BJ (cell line): ENCODE measurements around the gene PERCC1. TPM values are rescaled to one million over a fixed set of nuclear protein-coding genes. Genes with fewer than 3 reads are reported as not detected.

ENCODE experiments used
- CTCF ChIA-PET: fragments of 350-600 bp; formaldehyde crosslinking; extraction: SDS; loops from one replicate; lab custom pipeline; 2021; ENCODE audit warnings: antibody characterized with exemption, inconsistent platforms; lab: Yijun Ruan, JAX
- POLR2A ChIA-PET: fragments of 300-600 bp; sonication (Branson Sonifier 250); formaldehyde crosslinking; extraction: SDS; loops from one replicate; lab custom pipeline; 2021; ENCODE audit warnings: antibody characterized with exemption; lab: Charles Lee
- DNase-seq: peaks from one replicate; pipeline ENCODE4 v3.0.0-alpha.2; 2011; ENCODE audit warnings: low read depth
- H3K27me3 ChIP-seq: 2 replicates; pipeline ENCODE4 v1.6.0; 2011; ENCODE audit warnings: low read length; ENCODE audit not compliant: control insufficient read depth, insufficient read depth
- H3K36me3 ChIP-seq: 2 replicates; pipeline ENCODE4 v1.5.1; 2011; ENCODE audit warnings: low read length; ENCODE audit not compliant: control insufficient read depth, insufficient read depth
- H3K4me3 ChIP-seq: 2 replicates; pipeline ENCODE4 v1.5.1; 2011; ENCODE audit warnings: low read depth, mild to moderate bottlenecking, control low read depth, low read length
- CTCF ChIP-seq: IDR thresholded peaks from 2 replicates; pipeline ENCODE4 v1.5.1; 2011; ENCODE audit warnings: low read depth, mild to moderate bottlenecking, control low read depth, inconsistent platforms, low read length, moderate library complexity; ENCODE audit not compliant: insufficient read depth
- polyA plus RNA-seq: library from polyadenylated mRNA; depleted of rRNA; stranded (reverse); fragments of >200 nt; gene quantifications from 2 replicates; pipeline ENCODE4 v1.2.3, GENCODE V29; 2011

The PERCC1 gene
- polyA plus RNA-seq, 1 experiment: not detected

- peaks cover 33% of the 10 kb centered on the region for H3K36me3 ChIP-seq
- TF ChIP-seq CTCF: no peak
- DNase-seq: no peak
- ChIA-PET POLR2A (no interaction called here), CTCF (no interaction called here)
- H3K4me3 ChIP-seq: no peak overlapping the region
- H3K27me3 ChIP-seq: no peaks in the 10 kb centered on the region
Observed at GRCh38 chr16:1401758-1402154, 29.1 kb upstream of the PERCC1 start.

GRCh38 chr16:1403036-1403435, 27.8 kb upstream of the PERCC1 start:
- H3K36me3 ChIP-seq: peaks cover 32% of the 10 kb centered on the region
- no peak overlapping the region for H3K4me3 ChIP-seq
- CTCF ChIA-PET: no interaction called here
- no peak for TF ChIP-seq CTCF
- H3K27me3 ChIP-seq: no peaks in the 10 kb centered on the region
- POLR2A ChIA-PET: no interaction called here
- no peak for DNase-seq

GRCh38 chr16:1403733-1404132, 27.1 kb upstream of the PERCC1 start:
- Histone ChIP-seq H3K36me3 (peaks cover 29% of the 10 kb centered on the region), H3K4me3 (no peak overlapping the region), H3K27me3 (no peaks in the 10 kb centered on the region)
- ChIA-PET POLR2A (no interaction called here), CTCF (no interaction called here)
- no peak for TF ChIP-seq CTCF
- DNase-seq: no peak

GRCh38 chr16:1407753-1408152, 23.1 kb upstream of the PERCC1 start:
- ChIA-PET CTCF (interaction anchor here (1.8 kb wide), 1 partner anchor 44 kb away, joined by 6 read pairs; no protein-coding TSS in a partner anchor), POLR2A (no interaction called here)
- no peaks in the 10 kb centered on the region for H3K27me3 ChIP-seq
- peaks cover 14% of the 10 kb centered on the region for H3K36me3 ChIP-seq
- TF ChIP-seq CTCF: no peak
- peak overlapping the region; percentile 13; the same call in 1 of the 2 replicates for H3K4me3 ChIP-seq
- no peak for DNase-seq

- peaks cover 13% of the 10 kb centered on the region for H3K36me3 ChIP-seq
- POLR2A ChIA-PET: no interaction called here
- DNase-seq: peak; percentile 23
- CTCF ChIA-PET: interaction anchor here (0.6 to 1.8 kb wide), 3 partner anchors 19 to 45 kb away, joined by 3 to 6 read pairs (median 3); no protein-coding TSS in a partner anchor
- no peak for TF ChIP-seq CTCF
- peak overlapping the region; percentile 43 for H3K4me3 ChIP-seq
- H3K27me3 ChIP-seq: no peaks in the 10 kb centered on the region
Observed at GRCh38 chr16:1408171-1408837, 22.6 kb upstream of the PERCC1 start.
